Putamen (tissue), 1 donor: Measurements from ENCODE around the gene RIIAD1.
"Not testable (repeated sequence)": the region's sequence is repeated elsewhere in the genome, so short reads cannot be mapped to it uniquely, and the experiment has no call there.

Source experiments
- DNase-seq: peaks from one replicate; pipeline ENCODE4 v3.0.0-alpha.2; 2016; ENCODE audit warnings: low spot score

RIIAD1 gene

GRCh38 chr1:151711044-151711800 lies 10.1 kb upstream of the RIIAD1 start:
- DNase-seq, result peak; percentile 69

- DNase-seq, result no peak
Observed at GRCh38 chr1:151711951-151712350, 9.4 kb upstream of the RIIAD1 start.

DNA sequence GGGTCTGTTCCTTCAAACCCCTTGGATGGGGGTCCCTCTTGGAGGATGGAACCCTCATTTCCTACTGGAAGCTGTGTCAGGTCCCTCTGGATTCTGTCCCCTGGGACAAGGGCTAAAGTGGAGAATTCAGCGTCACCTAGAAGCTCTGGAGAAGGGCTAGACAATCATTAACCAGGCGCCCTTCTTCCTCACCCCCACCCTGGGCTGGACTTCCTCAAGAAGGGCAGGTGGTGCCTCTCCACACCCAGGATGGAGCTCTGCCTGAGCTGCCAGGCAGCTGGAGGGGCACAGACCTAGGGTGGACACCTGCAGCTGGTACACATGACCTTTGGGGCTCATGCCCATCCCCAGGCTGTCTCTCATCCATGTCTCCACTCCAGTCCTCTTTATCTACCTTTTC lies 8.3 kb upstream of the RIIAD1 start:
- no peak for DNase-seq

DNA sequence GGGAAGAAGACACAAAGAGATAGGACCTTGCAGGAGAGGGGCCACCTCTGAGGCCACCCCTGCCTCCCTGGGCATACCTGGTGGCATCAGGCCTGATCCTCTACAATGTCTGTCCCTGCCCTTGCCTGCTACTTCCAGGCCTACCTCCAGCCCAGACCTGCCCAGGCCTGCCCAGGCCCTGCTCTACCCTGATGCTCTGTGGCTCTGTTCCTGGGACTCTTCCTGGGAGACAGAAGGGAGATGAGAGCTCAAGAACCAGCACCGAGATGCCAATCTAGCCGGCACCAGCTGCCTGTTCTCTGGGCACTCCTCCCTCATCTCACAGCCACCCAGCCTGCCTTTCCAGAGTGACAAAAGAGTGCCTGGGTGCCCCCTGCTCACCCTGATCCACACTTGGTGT lies 7.4 kb upstream of the RIIAD1 start:
- no peak for DNase-seq

- no peak for DNase-seq
Observed at GRCh38 chr1:151714820-151715725, 6.2 kb upstream of the RIIAD1 start.

GRCh38 chr1:151715726-151716404 lies 5.5 kb upstream of the RIIAD1 start:
- DNase-seq, result no peak

GRCh38 chr1:151716405-151716762 lies 4.9 kb upstream of the RIIAD1 start:
- DNase-seq, result no peak

GRCh38 chr1:151716771-151717631 lies 4.3 kb upstream of the RIIAD1 start, which contains the start of gene CELF3:
Gene CELF3 (minus strand): TSS chr1:151716803. CDS start chr1:151716020, 783 bp downstream.
- DNase-seq, result peak; percentile 85

DNA sequence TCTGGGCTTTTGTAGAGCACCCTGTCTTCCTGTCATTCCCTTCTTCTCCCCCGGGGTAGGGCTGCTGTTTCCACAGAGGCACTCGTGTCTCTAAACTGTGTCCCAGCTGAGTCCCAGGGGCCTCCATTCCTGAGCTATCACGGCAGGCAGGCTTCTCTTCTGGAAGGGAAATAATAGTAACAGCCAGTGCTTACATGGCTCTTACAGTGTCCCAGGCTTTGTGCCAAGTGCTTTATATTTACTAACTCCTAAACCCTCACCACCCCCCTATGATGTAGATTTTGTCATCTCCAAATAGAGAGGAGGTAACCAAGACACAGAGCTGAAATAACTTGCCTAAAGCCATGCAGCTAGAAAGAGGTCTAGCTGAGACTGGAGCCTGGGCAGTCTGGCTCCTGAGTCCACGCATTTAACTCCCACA lies 3.3 kb upstream of the RIIAD1 start:
- no peak for DNase-seq

DNA sequence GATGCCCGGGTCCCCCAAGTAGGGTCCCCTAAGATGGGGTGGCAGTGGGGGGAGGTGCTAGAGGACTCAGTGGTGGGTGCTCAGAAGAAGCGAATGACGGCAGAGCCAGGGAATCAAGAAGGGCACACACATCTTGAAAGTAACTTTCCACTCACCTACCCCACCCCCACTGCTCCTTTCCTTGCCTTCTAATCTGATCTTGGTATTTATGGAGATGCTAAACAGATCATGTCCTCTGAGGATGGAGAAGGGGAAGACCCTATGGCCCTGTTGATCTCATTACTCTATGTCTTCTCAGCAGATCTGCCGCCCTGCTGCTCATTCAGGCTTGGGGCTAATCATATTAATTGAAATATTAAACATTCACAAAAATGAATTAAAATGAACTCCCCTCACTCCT lies 2.7 kb upstream of the RIIAD1 start:
- DNase-seq, result no peak

DNA sequence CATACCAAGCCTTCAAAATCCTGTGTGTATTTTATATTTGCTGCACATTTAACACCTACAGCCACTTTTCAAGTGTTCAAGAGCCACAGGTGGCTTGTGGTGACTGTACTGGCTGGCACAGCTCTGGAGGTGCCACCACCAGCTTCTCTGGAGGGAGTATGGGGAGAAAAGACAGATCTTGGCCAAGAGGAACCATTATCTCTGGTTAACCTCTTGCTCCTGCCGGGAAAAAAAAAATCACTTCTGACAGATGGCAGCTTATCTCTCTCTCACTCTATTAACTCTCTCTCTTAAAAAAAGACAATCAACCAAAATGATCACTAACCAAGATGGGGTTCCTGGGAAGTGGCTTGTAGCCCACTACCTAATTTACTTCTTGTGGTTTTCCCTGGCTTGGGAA lies 1.2 kb upstream of the RIIAD1 start:
- no peak for DNase-seq

- DNase-seq, result no peak
Observed at GRCh38 chr1:151720554-151720953, 768 bp upstream of the RIIAD1 start.

DNA sequence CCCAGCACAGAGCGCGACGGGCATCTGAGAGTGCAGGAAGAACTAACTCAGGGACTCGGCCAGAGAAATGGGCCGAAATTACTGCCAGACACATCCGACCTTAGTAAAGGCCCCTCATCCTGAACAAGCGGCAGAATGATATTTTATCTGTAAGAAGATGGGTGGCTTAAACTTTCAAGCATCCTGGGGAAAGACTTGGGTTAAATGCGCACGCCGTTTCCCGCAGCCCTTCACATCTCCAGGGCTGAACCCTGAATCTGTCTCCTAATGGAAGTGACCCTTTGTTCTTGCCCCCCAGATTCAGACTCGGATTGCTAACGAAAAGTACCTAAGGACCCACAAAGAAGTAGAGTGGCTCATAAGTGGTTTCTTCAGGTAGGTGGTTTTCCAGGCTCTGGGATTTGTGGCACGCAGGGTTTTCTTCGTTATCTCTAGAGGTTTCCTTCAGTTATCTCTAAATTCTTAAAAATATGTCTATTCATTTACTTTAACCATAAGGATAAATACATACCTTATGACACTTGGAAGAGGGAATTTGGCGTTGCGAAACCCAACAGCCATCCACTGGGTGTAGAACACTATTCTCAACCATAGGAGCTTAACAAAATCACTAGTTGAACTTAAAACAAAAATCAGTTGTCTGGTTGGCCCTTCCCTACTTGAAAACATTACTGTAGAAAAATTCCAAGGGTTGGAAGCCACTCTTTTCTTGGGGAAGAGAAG lies 627 bp downstream of the RIIAD1 start:
- DNase-seq, result no peak

DNA sequence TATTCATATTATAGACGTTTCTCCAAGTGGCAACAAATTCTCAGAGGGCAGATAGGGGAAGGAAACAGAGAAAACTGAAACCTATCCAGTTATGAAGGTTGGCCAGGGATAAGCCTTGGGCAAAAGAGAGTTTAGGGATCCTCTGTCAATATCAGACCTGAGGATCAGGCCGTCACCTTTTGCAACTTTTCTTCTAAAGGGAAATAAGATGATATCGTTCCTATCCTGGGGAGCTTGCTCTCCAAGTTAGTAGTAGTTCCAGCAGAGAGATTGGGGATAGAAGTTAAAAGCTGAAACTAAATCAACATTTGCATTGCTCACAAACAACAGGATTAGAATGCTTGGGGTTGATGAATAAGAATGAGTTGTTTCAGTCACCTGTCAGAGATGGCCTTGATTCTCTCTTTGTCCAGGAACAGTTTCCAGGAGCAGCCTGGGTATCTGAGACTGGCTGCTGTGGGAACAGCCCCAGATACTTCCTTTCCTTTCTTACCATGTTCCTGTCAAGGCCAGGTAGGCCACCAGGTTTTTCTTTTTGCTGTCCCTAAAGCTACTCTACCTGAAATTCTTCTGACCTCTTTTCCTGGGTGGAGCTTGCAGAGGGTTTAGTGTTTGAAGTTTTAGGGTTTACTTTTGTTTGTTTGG lies 2.5 kb downstream of the RIIAD1 start:
- no peak for DNase-seq

GRCh38 chr1:151728151-151729054 lies 7.1 kb downstream of the RIIAD1 start:
- DNase-seq, result peak; percentile 57

- no peak for DNase-seq
Observed at GRCh38 chr1:151729157-151729965, 8.0 kb downstream of the RIIAD1 start.

DNA sequence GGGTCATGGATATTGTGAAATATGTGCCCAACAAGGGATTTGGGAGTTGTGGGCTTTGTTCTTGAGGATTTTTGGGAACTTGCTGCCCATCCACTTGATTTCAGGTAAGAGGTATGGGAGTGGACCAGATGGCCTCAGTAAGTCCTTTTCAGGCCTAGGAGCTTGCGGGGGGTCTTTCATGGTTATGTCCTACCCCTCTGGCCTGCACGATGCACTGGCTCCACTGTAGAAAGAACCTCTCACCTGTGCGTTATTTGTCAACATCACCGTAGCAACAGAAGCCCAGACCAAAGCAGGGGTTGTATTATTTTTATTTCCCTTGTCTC lies 8.6 kb downstream of the RIIAD1 start:
- DNase-seq, result no peak

GRCh38 chr1:151733126-151733525 lies 11.8 kb downstream of the RIIAD1 start:
- no peak for DNase-seq

- not testable (repeated sequence) for DNase-seq
Observed at GRCh38 chr1:151733995-151734394, 12.7 kb downstream of the RIIAD1 start.
